HepG2 (cell line): Measurements from ENCODE around the gene KIF2C. TPM values are rescaled to one million over a fixed set of nuclear protein-coding genes. Genes with fewer than 3 reads are reported as not detected.

ENCODE experiments used
- ATAC-seq: fragments of 200-7000 bp; cut with Tn5 transposase; 3 replicates; pipeline ENCODE4 v1.9.1; 2020; ENCODE audit warnings: mild to moderate bottlenecking, moderate library complexity
- BruUV-seq: library from RNA; stranded (reverse); fragments of 400-500 nt; replicated peaks from 2 replicates; lab custom pipeline; 2021; lab: Mats Ljungman, UMichigan
- CTCF ChIA-PET: fragments of 300-600 bp; formaldehyde crosslinking; extraction: SDS; loops from one replicate; lab custom pipeline; 2021; ENCODE audit warnings: low total read pairs, inconsistent platforms, low intra/inter-chr PET ratio; lab: Yijun Ruan, JAX
- POLR2A ChIA-PET: fragments of 350-600 bp; sonication (Branson Sonifier 250); formaldehyde crosslinking; loops from one replicate; lab custom pipeline; 2020; ENCODE audit warnings: antibody characterized with exemption, inconsistent platforms; lab: Yijun Ruan, JAX
- DNase-seq: peaks from one replicate; pipeline ENCODE4 v3.0.0-alpha.2; 2015; ENCODE audit warnings: low spot score
- FAIRE-seq: peaks from 3 replicates; lab custom pipeline; 2011; peaks lifted over from hg19 to GRCh38; lab: Jason Lieb, UNC
- H2AFZ ChIP-seq: one replicate; pipeline ENCODE4 v1.6.1; 2011; ENCODE audit warnings: low read length, inconsistent platforms
- H3K27ac ChIP-seq: fragments of 300-600 bp; 3 replicates; pipeline ENCODE4 v1.8.0; 2011; ENCODE audit warnings: mixed run types, mild to moderate bottlenecking, mixed read lengths, low read length, inconsistent platforms; ENCODE audit not compliant: insufficient read depth; ENCODE audit errors: extremely low read length
- H3K27me3 ChIP-seq, 2 experiments: fragments of 200-600 bp in 1 of 2; 2 replicates in 1 of 2; 3 replicates in 1 of 2; pipeline versions ENCODE4 v1.6.0 to v1.8.0; 2011; ENCODE audit warnings: low read length in 2 of 2, mild to moderate bottlenecking in 2 of 2, moderate library complexity in 2 of 2, inconsistent platforms in 1 of 2; ENCODE audit not compliant: insufficient read depth in 2 of 2, control insufficient read depth in 1 of 2
- H3K36me3 ChIP-seq, 2 experiments: fragments of 200-600 bp in 1 of 2; replicated peaks in 1 of 2; 2 replicates in 1 of 2; 3 replicates in 1 of 2; pipeline versions ENCODE4 v1.5.1 to v1.8.0; 2011; ENCODE audit warnings: low read length in 2 of 2, inconsistent platforms in 1 of 2; ENCODE audit not compliant: insufficient read depth in 2 of 2, control insufficient read depth in 1 of 2
- H3K4me1 ChIP-seq: 2 replicates; pipeline ENCODE4 v1.5.1; 2012; ENCODE audit warnings: low read length, inconsistent platforms; ENCODE audit not compliant: insufficient read depth
- H3K4me2 ChIP-seq: 2 replicates; pipeline ENCODE4 v1.6.0; 2011; ENCODE audit warnings: low read depth, low read length, inconsistent platforms
- H3K4me3 ChIP-seq, 3 experiments: fragments of 200-600 bp in 1 of 3; sonication (generic), shearing (Covaris generic) in 1 of 3; replicated peaks in 1 of 3; 2 replicates each; pipeline ENCODE4 v1.5.1; 2011 to 2016; ENCODE audit warnings: low read length in 3 of 3, inconsistent platforms in 2 of 3, low read depth in 2 of 3, mild to moderate bottlenecking in 2 of 3, control low read depth in 1 of 3, mixed read lengths in 1 of 3; ENCODE audit not compliant: insufficient read depth in 1 of 3
- H3K79me2 ChIP-seq: one replicate; pipeline ENCODE4 v1.6.1; 2011; ENCODE audit warnings: low read length, inconsistent platforms; ENCODE audit not compliant: insufficient read depth
- H3K9ac ChIP-seq: 2 replicates; pipeline ENCODE4 v1.6.0; 2011; ENCODE audit warnings: mild to moderate bottlenecking, low read depth, low read length, inconsistent platforms; ENCODE audit not compliant: insufficient read depth
- H3K9me3 ChIP-seq: 2 replicates; pipeline ENCODE4 v1.5.1; 2012; ENCODE audit warnings: mild to moderate bottlenecking, low read length
- H4K20me1 ChIP-seq: 2 replicates; pipeline ENCODE4 v1.6.0; 2011; ENCODE audit warnings: inconsistent platforms, mild to moderate bottlenecking, low read length, moderate library complexity; ENCODE audit not compliant: insufficient read depth
- BHLHE40 ChIP-seq: IDR thresholded peaks from 2 replicates; pipeline ENCODE4 v1.6.1; 2011; ENCODE audit warnings: low read length, improper control_type of control experiment
- BRF2 ChIP-seq: sonication (generic); formaldehyde crosslinking; IDR thresholded peaks from 2 replicates; pipeline ENCODE4 v1.8.1; 2022; ENCODE audit warnings: mild to moderate bottlenecking, missing genetic modification reagents
- DPF2 ChIP-seq: sonication (generic); formaldehyde crosslinking; IDR thresholded peaks from 2 replicates; pipeline ENCODE4 v1.4.0; 2020; ENCODE audit warnings: mild to moderate bottlenecking, low read depth, missing genetic modification reagents, borderline replicate concordance
- HMGA1 ChIP-seq: sonication (generic); formaldehyde crosslinking; conservative IDR thresholded peaks from 2 replicates; pipeline ENCODE4 v1.4.0; 2020; ENCODE audit warnings: missing genetic modification reagents
- NCOA5 ChIP-seq: sonication (generic); formaldehyde crosslinking; IDR thresholded peaks from 2 replicates; pipeline ENCODE4 v1.4.0; 2020; ENCODE audit warnings: missing genetic modification reagents
- PLSCR1 ChIP-seq: sonication (generic); formaldehyde crosslinking; IDR thresholded peaks from 2 replicates; pipeline ENCODE4 v1.5.0; 2020; ENCODE audit warnings: missing genetic modification reagents, mild to moderate bottlenecking, borderline replicate concordance
- SAP130 ChIP-seq: IDR thresholded peaks from 2 replicates; pipeline ENCODE4 v1.6.1; 2016; ENCODE audit warnings: low read depth
- SNAPC5 ChIP-seq: sonication (generic); formaldehyde crosslinking; IDR thresholded peaks from 2 replicates; pipeline ENCODE4 v1.8.1; 2023; ENCODE audit warnings: mild to moderate bottlenecking, missing genetic modification reagents, borderline replicate concordance
- THAP8 ChIP-seq: sonication (generic); formaldehyde crosslinking; IDR thresholded peaks from 2 replicates; pipeline ENCODE4 v1.5.1; 2020; ENCODE audit warnings: missing genetic modification reagents, mild to moderate bottlenecking, borderline replicate concordance
- XBP1 ChIP-seq: sonication (generic); formaldehyde crosslinking; IDR thresholded peaks from 2 replicates; pipeline ENCODE4 v1.5.0; 2020; ENCODE audit warnings: missing genetic modification reagents
- ZC3H13 ChIP-seq: sonication (generic); formaldehyde crosslinking; IDR thresholded peaks from 2 replicates; pipeline ENCODE4 v1.8.1; 2023; ENCODE audit warnings: mild to moderate bottlenecking, missing genetic modification reagents, moderate library complexity
- ZNF124 ChIP-seq: sonication (generic); formaldehyde crosslinking; IDR thresholded peaks from 2 replicates; pipeline ENCODE4 v1.4.0; 2020; ENCODE audit warnings: missing genetic modification reagents
- ZNF460 ChIP-seq: sonication (generic); formaldehyde crosslinking; IDR thresholded peaks from 2 replicates; pipeline ENCODE4 v1.5.1; 2020; ENCODE audit warnings: missing genetic modification reagents, mild to moderate bottlenecking, borderline replicate concordance
- ZNF513 ChIP-seq: sonication (generic); formaldehyde crosslinking; conservative IDR thresholded peaks from 2 replicates; pipeline ENCODE4 v1.5.0; 2020; ENCODE audit warnings: missing genetic modification reagents
- ZNF629 ChIP-seq: sonication (generic); formaldehyde crosslinking; conservative IDR thresholded peaks from 2 replicates; pipeline ENCODE4 v1.5.0; 2020; ENCODE audit warnings: missing genetic modification reagents
- ZNF709 ChIP-seq: sonication (generic); formaldehyde crosslinking; IDR thresholded peaks from 2 replicates; pipeline ENCODE4 v1.5.0; 2020; ENCODE audit warnings: mild to moderate bottlenecking, missing genetic modification reagents
- ZNF75D ChIP-seq: sonication (generic); formaldehyde crosslinking; IDR thresholded peaks from 2 replicates; pipeline ENCODE4 v1.8.1; 2023; ENCODE audit warnings: missing genetic modification reagents, mild to moderate bottlenecking, borderline replicate concordance
- WGBS: methylation state at CpG from one replicate; pipeline ENCODE4 v1.1.6; 2017; ENCODE audit warnings: low lambda C conversion rate; 5-methylcytosine and 5-hydroxymethylcytosine counted together
- in situ Hi-C: cut with HindIII; loops from 2 replicates; pipeline ENCODE4 v1.10.0; 2017; ENCODE audit warnings: low pct_unique_long_range_greater_than_20kb; ENCODE audit not compliant: extremely low pct_ligation_motif_present
- intact Hi-C: fragments of 100-400 bp; cut with micrococcal nuclease; formaldehyde crosslinking; loops from one replicate; pipeline ENCODE4 v1.10.0; 2022; ENCODE audit not compliant: unreplicated experiment
- polyA plus RNA-seq, 8 experiments: library from polyadenylated mRNA; depleted of rRNA in 3 of 8; stranded (reverse) in 7 of 8; unstranded in 1 of 8; fragments of >200 nt; fragmentation: Illumina TruSeq in 4 of 8; extraction: Trizol in 4 of 8; gene quantifications; 2 replicates each; pipeline versions ENCODE4 v1.2.1 to v1.2.3, GENCODE V29; 2011 to 2016; ENCODE audit warnings: low read depth in 4 of 8, missing spikeins in 1 of 8, mixed read lengths in 1 of 8; ENCODE audit not compliant: insufficient read depth in 1 of 8
- total RNA-seq, 5 experiments: library from RNA; depleted of rRNA; stranded (reverse); fragments of >200 nt; fragmentation: Illumina TruSeq; extraction: Trizol; gene quantifications; 2 replicates each; pipeline ENCODE4 v1.2.3, GENCODE V29; 2016; ENCODE audit warnings: low read depth in 1 of 5

KIF2C gene
- total and polyA plus RNA-seq, 2 of the 13 experiments (the other 11 are each of a cell fraction or from before 2014, with no cell fraction given): 29.7 to 53.7 TPM

- peak overlapping the region; percentile 98 for H3K4me2 ChIP-seq
- in situ Hi-C loops (no loop called here), intact Hi-C loops (loop anchor here (2.0 kb wide), 2 partner anchors 16 to 18 kb away; no protein-coding TSS in a partner anchor)
- peak overlapping the region; percentile 70 to 87 (median 78) for H3K4me3 ChIP-seq
- DNase-seq (peak; percentile 66), ATAC-seq (peak; percentile 18), FAIRE-seq (peak; percentile 80)
- no peak overlapping the region for H2AFZ ChIP-seq
- 3% methylated on average over 4 of the region's 6 CpGs for WGBS
- no peaks in the 10 kb centered on the region for H3K27me3 ChIP-seq
- POLR2A ChIA-PET: interaction anchor here (0.9 to 12.9 kb wide), 23 partner anchors 10 to 682 kb away, joined by 3 to 570 read pairs (median 11); partner anchors contain the start of genes BEST4, EIF2B3, HECTD3 and MUTYH
- H3K27ac ChIP-seq: peak overlapping the region; percentile 100
- H3K9ac ChIP-seq: peak overlapping the region; percentile 99
- H3K4me1 ChIP-seq: peaks cover 72% of the 10 kb centered on the region
- BruUV-seq: TSS peak; percentile 47
- H4K20me1 ChIP-seq: no peaks in the 10 kb centered on the region
- no peaks in the 10 kb centered on the region for H3K9me3 ChIP-seq
- peaks cover 0 to 16% of the 10 kb centered on the region in 2 experiments; a peak in 2 of 5 replicates for H3K36me3 ChIP-seq
- H3K79me2 ChIP-seq: peaks cover 11% of the 10 kb centered on the region
- CTCF ChIA-PET: no interaction called here
- no peak for TF ChIP-seq BHLHE40
- TF ChIP-seq SNAPC5: no peak
- TF ChIP-seq ZNF709: no peak
- TF ChIP-seq SAP130 (CRISPR knock-in tag): no peak; the same call in 1 of the 2 replicates
- no peak for TF ChIP-seq ZNF513
- TF ChIP-seq ZNF629 (CRISPR knock-in tag): 0 out of 2 replicates have a peak, but pooled peaks have one; percentile 2
- no peak for TF ChIP-seq ZNF75D (CRISPR knock-in tag)
- TF ChIP-seq BRF2 (CRISPR knock-in tag): no peak
- TF ChIP-seq DPF2 (CRISPR knock-in tag): peak; percentile 40; the same call in 1 of the 2 replicates
- TF ChIP-seq HMGA1: no peak
- TF ChIP-seq NCOA5 (CRISPR knock-in tag): no peak
- TF ChIP-seq XBP1 (CRISPR knock-in tag): no peak
- TF ChIP-seq PLSCR1: no peak
- no peak for TF ChIP-seq ZNF124 (CRISPR knock-in tag)
- no peak for TF ChIP-seq ZNF460 (CRISPR knock-in tag)
- TF ChIP-seq THAP8 (CRISPR knock-in tag): no peak
- no peak for TF ChIP-seq ZC3H13
Measured at GRCh38 chr1:44808938-44809917, 69.6 kb downstream of the KIF2C start.
